Left colon (tissue), 2 donors: ENCODE measurements around the gene AMBN. TPM values are rescaled to one million over a fixed set of nuclear protein-coding genes. Genes with fewer than 3 reads are reported as not detected.

Source experiments
- ATAC-seq: fragments of 200-7000 bp; cut with Tn5 transposase; one replicate; pipeline ENCODE4 v1.9.1; 2020; ENCODE audit warnings: mild to moderate bottlenecking, moderate library complexity
- DNase-seq, 2 donors: peaks; one replicate each; pipeline ENCODE4 v3.0.0-alpha.2; 2020
- intact Hi-C, 2 donors: fragments of 100-400 bp; cut with DNase I in 1 of 2; cut with micrococcal nuclease in 1 of 2; formaldehyde crosslinking; loops; one replicate each; pipeline versions ENCODE4 v1.11.2 to v1.14.0; 2022; cut with DNase I, micrococcal nuclease
- long read RNA-seq: library from polyadenylated mRNA; unstranded; transcript quantifications from one replicate; pipeline ENCODE4 v2.0.0, GENCODE V29; 2021
- total RNA-seq, 2 donors: library from RNA; stranded (reverse); fragmentation: NEBNext Ultra II Directional; extraction: Animal tissue kit (Norgen Biotek cat#: 25700); gene quantifications; one replicate each; pipeline ENCODE4 v1.2.1, GENCODE V29; 2021
- donor health status: DM: no; HTN: no; CAD: no.
- donor health status: DM: yes; HTN: yes; CAD: no.

AMBN gene, protein sequence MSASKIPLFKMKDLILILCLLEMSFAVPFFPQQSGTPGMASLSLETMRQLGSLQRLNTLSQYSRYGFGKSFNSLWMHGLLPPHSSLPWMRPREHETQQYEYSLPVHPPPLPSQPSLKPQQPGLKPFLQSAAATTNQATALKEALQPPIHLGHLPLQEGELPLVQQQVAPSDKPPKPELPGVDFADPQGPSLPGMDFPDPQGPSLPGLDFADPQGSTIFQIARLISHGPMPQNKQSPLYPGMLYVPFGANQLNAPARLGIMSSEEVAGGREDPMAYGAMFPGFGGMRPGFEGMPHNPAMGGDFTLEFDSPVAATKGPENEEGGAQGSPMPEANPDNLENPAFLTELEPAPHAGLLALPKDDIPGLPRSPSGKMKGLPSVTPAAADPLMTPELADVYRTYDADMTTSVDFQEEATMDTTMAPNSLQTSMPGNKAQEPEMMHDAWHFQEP
- total RNA-seq: not detected
- long read RNA-seq: 0 reads

DNA sequence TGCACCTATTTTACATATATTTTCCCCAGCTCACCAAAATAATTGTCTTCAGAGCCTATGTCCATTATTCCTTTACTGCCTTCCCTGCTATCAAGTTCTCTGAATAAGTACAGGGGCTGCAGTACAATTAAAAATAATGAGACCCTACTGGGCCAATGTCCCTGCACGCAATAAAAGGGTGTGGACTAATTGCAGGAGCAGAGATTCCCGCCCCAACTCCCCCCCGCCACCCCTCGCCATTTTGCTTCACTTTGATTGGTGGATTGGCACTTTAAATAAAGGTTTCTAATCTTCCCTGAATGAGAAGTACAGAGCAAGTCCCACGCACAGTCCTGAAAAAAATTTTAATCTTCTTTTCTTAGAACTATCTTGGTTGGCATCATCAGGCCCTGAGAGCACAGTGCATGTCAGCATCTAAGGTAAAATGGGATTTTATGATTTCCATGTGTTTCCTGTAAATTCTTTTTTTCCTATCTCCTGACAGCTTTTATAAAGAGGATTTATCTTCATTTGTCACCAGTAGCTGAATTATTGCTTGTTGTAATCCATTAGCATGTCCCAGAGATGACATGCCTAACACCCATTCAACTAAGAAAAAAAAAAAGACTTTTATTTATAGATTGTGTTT, at the start of gene AMBN:
AMBN (plus strand) TSS at position 302 of the 628 bp plus-strand sequence; CDS start at position 405, 103 bp downstream.
- DNase-seq (no peak), ATAC-seq (no peak)
- intact Hi-C loops: no loop called here

DNA sequence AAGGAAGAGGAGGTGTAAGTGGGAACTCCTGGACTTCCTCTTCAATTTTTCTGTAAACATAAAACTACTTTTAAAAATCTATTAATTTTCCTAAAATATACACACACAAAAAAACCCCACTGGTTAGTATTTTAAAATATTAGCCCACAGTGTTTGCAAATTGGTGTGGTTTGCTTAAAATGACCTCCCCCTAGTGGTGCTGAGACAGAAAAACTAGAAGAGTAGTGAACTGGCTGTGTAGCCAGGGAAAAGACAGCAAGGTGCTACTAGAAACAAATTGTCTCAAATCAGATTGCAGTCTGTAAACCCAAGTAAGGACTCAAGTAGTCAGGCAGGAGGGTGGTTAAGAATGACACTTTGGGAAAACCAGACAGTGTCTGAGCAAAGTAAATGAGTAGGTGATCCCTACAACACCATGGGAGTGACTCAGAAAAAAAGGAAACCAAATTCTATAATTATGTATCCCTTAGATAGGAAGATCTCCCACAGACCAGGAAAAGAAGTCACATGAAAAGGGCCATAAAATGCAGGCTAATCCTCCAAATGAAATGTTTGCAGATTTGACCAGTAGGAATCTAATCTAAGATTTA, 47.7 kb upstream of the AMBN start:
- ATAC-seq (no peak), DNase-seq (no peak)
- intact Hi-C loops: no loop called here

DNA sequence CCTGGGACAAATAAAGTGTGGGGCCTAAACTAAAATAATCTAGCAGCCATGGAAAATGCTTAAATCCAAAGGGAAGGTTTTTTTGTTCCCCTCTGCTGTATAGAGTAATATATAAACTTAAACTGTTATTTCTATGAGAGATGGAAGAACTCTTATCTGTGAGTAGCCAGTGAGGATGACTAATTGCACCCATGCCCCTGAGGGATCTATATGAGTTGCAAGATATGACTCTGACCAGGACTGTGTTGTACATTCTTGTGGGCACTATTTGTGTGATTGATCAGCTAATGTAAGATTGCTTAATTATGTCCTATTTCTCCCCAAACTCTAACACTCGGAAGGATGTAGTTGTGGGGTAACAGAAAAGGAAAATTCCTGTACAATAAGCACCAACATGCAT, 35.2 kb upstream of the AMBN start:
- DNase-seq (no peak), ATAC-seq (no peak)
- intact Hi-C loops: no loop called here

DNA sequence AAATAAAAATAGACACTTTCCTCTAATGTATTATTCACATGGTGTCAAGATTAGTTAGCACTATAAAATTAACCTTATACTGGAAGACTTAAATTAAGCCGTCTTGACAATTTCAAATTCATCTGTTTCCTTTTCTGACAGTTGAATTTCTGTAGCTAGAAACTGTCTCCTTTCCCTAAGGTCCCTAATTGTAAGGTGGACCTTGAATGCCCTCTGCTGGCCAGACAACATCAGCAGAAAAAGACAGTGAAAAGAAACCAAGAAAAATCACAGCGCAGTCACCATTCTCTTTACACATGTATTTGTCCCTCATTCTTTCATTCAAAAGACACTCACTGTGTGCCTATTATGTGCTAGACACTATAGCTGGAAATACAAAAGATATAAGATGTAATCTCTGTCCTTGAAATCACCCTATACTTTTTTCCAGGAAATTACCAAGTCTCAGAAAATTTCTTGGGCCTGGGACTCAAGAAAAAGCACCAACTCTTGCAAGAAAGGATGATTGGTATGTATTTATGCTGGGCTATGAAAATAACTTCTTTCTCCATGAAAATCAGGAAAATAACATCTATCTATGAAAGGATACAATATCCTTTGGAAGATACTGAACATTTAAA, 32.7 kb upstream of the AMBN start:
- DNase-seq: peak in 1 of 2 donors; percentile 42
- peak; percentile 43 for ATAC-seq
- intact Hi-C loops: no loop called here

DNA sequence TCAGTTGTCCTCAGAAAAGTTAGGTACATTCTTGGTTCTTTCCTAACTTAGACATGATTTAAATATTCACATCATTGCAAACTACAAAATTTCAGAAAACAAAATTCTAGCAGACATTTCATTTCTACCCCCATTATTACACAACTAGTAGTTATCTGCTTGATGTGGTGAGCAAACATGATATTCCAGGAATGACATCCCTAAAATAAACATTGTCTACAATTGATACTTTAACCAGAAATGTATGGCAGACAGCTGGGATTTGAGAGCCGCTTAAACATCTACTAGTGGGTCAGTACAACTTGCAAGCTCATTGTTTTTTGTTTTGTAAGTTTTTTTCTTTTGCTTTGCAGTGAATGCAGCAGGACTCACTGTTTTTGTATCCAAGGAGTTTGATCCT, 32.1 kb upstream of the AMBN start:
- intact Hi-C loops: no loop called here
- DNase-seq (no peak), ATAC-seq (no peak)

DNA sequence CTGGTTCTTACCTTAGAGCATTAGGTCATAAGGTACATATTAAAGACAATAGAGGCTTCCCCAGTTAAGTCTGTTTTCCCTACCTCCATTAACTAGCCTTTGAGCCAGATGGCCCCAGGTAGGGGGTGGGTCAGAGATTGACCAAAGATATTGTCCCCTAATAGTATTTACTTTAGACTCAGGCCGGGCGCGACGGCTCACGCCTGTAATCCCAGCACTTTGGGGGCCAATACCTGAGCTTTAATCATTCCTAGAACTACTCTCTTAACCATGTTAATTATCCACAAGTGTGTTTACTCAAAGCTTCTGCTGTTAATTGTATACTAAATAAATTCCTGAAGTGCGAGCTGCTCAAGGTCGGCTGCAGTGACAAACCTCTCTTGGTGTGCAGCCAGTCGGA, 28.0 kb upstream of the AMBN start:
- no peak for DNase-seq
- no peak for ATAC-seq
- intact Hi-C loops: no loop called here

DNA sequence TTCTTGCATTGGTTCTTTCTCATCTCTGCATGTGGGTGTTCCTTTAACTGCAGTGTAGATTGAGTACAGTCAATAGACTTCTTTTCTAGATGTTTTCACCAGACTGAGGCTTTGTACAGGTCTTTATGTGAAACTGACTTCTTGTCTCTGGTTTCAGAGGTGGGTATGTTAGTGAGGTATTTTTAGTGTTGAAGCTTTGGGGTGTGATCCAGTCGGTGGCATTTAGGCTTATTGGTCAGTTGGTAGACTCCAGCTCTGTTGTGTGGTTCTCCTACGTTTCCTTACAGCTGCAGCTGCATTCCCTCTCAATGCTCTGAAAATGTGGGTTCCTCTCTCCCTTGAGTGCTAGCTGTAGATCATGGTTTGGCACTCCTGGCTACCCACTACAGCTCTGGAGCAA, 21.3 kb upstream of the AMBN start:
- ATAC-seq (no peak), DNase-seq (no peak)
- intact Hi-C loops: no loop called here

DNA sequence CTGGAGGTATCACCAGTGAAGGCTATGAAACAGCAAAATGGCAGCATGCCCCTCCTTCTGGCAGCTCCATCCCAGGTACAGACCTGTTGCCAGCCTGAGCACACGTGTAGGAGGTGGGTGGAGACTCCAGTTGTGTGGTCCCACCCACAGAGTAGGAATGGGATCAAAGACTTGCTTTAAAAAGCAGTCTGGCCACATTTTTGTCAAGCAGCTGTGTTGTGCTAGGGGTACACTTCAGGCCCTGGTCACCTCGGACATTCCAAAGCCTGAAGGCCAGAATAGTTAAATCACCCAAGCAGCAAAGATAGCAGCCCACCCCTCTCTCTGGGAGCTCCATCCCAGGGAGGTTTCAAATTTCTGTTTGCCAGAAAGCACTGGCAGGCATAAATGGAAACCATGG, 20.3 kb upstream of the AMBN start:
- no peak for ATAC-seq
- intact Hi-C loops: no loop called here
- no peak for DNase-seq

DNA sequence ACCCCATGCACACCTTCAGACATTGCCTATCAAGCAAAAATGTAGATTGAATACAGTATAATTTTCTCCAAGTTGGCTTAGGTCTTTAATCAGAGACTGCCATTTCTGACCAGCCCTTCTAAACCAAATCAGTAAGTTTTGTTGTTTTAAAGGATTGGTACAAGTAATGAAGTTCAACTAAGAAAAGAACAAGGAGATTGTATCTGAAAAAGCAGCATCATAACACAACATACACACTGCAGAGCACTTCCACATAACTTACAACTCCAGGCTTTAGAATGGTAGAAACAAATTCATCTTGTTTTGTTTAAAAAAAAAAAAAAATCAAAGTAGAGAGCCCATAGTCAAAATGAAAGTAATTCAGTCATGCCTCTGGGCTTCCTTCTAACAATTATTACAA, 16.1 kb upstream of the AMBN start:
- no peak for ATAC-seq
- intact Hi-C loops: no loop called here
- no peak for DNase-seq

DNA sequence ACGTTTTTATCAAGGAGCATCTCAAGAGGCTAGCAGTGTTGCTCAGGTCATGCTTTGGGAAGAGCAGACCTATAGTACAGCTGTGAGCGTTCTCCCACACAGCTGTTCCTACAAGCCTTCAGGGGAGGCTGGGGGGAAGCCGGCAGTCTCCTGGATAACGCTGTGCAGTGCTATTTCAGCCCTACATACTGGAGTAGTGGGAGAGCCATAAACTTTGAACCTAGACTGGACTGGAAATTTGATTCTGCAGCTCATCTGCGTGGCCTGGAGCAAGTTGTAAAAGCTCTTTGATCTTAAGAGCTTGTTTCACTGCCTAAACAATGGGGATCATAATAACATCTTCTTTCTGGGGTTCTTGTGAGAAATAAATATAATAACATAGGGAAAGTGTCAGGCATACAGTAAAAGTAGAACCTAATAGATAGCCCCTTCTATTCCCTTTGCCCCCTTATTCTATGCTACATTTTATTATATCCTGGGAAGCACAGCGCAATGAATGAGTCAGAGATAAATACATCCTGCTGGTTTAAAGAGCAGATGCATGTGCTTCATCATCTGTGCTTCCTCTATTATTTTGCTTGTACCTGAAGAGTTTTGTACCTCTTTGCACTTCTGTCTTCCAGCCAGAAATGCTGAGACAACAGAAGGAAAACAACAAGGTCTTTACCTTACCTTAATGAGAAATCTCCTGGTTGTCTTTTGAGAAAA, 14.7 kb upstream of the AMBN start:
- intact Hi-C loops: no loop called here
- no peak for DNase-seq
- ATAC-seq: no peak

DNA sequence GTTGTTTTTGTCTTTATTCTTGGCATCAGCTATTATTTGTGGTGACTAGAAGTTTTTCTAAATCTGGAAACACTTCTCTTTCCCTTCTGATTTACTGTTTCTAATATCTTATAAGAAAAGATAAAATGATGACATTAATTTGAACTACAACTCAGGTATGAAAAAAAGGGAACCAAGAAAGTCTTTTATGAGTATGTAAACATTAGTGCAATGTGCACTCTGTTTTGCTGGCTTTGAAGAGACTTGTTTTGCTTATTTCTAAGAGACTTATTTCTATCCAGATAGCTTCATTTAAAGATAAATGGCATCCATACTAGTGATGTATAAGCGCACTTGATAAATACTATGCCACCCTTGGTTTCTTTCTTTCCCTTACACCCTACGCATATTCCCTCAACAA, 10.1 kb upstream of the AMBN start:
- ATAC-seq: no peak
- no peak for DNase-seq
- intact Hi-C loops: no loop called here

DNA sequence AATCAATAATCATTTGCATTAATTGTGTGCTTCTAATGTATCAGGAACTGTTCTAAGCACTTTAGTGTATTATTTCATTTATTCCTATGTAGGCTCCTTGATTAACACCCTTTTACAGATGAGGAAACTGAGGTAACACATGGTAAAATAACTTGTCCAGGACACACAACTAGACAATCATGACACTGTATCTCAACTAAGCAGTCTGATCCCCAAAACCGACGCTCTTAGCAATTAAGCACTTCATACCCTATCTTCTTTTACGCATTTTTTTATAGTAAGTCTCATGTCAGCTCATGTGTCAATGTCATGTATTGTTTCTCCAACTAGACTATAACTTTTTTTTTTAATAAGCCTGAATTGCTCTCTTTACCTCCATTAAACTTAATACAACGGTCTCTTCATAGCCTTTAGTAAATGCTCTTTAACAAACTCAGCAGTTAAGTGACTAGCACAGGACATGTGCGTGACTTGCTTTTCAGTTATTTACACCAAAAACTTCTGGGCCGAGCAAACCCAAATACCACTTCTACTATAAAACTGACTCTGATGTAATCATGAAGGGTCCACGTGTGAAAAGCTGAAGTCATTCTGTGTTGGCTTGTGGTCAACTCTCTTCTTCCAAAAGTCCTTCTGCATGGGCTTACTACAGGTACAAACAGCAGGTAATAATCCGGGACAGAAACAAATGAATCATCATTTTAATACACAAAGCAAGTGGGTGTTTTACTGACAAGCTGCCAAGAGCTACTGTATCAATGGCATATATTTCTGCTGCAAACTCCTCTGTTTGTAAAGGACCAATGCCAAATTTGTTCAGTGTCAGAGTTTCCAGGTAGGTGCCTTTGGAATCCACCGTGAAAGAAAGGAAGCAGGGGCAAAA, 7.9 kb upstream of the AMBN start:
- ATAC-seq (peak; percentile 87), DNase-seq (peak in 1 of 2 donors; percentile 27)
- intact Hi-C loops: no loop called here

DNA sequence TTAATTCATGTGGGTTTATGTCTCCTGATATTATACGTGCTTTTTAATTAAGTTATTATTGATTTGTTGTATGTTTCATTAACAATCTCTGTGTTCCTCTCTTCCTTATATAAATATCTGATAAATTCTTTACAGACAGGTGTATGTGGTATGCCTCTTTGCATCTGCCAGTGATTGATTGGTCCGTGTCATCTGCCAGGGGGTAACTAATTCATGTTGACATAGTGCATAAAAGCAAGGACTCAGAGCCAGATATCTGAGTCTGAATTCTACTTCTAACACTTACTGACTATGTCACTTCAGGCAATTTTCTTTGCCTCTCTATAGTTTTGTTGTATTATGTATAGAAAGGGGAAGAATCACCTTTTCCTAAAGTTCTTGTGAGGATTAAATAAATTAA, 5.2 kb upstream of the AMBN start:
- ATAC-seq: no peak
- intact Hi-C loops: no loop called here
- no peak for DNase-seq

DNA sequence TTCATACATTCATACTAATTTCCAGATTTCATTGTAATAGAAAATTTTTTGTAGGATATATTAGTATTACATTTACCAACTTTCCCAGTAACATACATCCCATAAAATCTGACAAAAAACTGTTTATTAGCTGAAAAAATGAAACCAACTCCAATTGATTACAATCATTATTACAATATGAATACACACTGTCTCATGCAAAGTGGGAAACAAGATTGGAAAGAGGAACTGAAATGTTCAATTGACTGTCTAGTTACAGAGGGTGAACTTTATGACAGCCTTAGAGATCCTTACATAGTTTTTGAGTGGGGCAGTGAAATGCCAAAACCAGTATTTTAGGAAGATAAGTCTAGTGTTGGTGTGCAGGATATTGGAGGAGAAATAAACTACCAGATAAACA, 2.3 kb upstream of the AMBN start:
- ATAC-seq (no peak), DNase-seq (no peak)
- intact Hi-C loops: no loop called here

DNA sequence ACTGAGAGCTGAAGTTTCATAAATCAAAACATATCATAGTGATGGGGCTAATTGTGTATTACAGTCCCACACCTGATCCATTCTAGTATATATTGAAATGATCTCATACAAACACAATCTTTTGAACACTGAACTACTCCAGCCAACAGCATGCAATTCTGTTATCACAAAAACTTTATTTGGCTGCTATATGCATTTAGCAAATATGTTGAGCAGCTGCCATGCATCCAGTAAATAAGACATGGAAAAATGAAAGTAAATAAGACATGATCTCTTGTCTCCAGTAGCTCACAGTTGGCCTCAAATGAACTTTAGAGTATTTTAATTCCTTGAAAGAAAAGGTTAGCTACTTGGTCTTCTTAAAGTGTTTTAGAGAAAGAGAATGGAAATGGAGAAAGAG, 2.1 kb downstream of the AMBN start:
- DNase-seq: no peak
- ATAC-seq: no peak
- intact Hi-C loops: no loop called here

DNA sequence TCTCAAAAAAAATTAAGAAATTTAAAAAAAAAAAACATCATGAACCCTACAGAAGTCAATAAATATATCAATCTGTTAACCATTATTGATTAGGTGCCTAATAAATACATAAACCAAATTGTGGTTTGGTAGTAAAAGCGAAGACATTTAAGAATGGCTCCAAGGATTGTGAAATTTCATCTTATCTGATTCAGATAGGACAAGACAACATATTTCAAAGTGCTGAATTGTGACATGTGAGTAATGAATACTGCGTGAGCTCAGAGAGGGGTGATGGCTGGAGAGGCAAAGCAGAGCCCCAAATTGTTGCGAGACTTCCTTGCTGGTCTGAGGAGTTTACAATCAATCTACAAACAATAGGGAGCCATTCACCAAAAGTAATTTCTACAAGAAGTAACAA, 8.2 kb downstream of the AMBN start:
- DNase-seq (no peak), ATAC-seq (no peak)
- intact Hi-C loops: no loop called here

DNA sequence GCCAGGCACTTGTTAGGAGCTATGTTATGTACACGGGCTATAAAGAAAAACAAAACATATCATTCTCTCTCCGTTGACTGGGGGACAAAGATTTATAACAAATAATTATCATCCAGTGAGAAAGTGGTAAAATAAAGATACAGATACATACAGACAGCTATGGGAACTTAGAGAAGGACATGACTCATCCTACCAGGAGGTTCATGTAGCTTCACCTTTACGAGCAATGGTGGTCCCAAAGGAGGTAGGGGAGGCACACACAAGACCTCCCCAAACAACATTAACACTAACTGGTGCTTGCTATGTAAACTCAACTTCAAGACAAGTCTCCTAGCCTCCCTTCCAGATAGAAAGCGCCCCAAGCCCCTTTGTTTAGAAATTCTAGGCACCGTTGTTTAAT, 8.9 kb downstream of the AMBN start:
- intact Hi-C loops: no loop called here
- DNase-seq (no peak), ATAC-seq (no peak)

DNA sequence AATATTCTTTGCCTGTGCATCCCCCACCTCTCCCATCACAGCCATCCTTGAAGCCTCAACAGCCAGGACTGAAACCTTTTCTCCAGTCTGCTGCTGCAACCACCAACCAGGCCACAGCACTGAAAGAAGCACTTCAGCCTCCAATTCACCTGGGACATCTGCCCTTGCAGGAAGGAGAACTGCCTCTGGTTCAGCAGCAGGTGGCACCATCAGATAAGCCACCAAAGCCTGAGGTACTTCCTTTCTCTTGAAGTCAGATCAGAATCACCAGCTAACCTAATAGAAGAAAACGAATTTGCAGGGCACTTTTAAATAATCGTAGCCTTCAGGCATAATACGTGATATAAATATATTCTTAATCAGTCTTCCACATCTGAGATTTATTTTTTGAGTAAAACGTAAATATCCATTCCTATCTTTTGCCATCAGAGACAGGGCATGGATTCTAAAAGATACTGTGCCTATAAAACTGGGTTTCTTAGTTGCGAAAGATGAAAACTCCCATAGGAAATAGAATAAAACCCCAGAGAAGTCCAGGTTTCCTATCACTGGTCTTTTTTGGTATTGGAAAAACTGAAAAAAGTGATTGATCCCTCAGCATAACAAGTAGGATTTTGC, 9.5 kb downstream of the AMBN start:
- intact Hi-C loops: no loop called here
- peak; percentile 35 to 51 for DNase-seq
- peak; percentile 87 for ATAC-seq
